ENCODE measurements around the gene TARS2.

GRCh38 chr1:150546294-150546937, 59.2 kb downstream of the TARS2 start:
- TF ChIP-seq, protein P1, sequence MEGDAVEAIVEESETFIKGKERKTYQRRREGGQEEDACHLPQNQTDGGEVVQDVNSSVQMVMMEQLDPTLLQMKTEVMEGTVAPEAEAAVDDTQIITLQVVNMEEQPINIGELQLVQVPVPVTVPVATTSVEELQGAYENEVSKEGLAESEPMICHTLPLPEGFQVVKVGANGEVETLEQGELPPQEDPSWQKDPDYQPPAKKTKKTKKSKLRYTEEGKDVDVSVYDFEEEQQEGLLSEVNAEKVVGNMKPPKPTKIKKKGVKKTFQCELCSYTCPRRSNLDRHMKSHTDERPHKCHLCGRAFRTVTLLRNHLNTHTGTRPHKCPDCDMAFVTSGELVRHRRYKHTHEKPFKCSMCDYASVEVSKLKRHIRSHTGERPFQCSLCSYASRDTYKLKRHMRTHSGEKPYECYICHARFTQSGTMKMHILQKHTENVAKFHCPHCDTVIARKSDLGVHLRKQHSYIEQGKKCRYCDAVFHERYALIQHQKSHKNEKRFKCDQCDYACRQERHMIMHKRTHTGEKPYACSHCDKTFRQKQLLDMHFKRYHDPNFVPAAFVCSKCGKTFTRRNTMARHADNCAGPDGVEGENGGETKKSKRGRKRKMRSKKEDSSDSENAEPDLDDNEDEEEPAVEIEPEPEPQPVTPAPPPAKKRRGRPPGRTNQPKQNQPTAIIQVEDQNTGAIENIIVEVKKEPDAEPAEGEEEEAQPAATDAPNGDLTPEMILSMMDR (conservative IDR thresholded peaks at IDR 0.05), result no peak
- no peak for TF ChIP-seq EZH2 (IDR thresholded peaks at IDR 0.05; ENCODE audit: low read depth)
